T-cell (primary cell): Measurements from ENCODE around the gene STING1. TPM values are rescaled to one million over a fixed set of nuclear protein-coding genes. Genes with fewer than 3 reads are reported as not detected.
A peak's percentile ranks its signal among the peaks of the same experiment; 100 is the strongest.
"Not testable (repeated sequence)": the region's sequence is repeated elsewhere in the genome, so short reads cannot be mapped to it uniquely, and the experiment has no call there.

Experiments used
- ATAC-seq, 4 experiments: fragments of 200-7000 bp in 3 of 4; fragments of 150-1000 bp in 1 of 4; cut with Tn5 transposase; replicated peaks in 1 of 4; 1 replicate in 3 of 4; 2 replicates in 1 of 4; pipeline ENCODE4 v1.10.0; 2021; ENCODE audit warnings: moderate library complexity in 3 of 4, mild to moderate bottlenecking in 2 of 4, moderate number of reproducible peaks in 1 of 4
- CTCF ChIA-PET, 2 donors: fragments of 300-600 bp; sonication (Branson Sonifier 250); formaldehyde crosslinking; loops; one replicate each; lab custom pipeline; 2022; ENCODE audit warnings: antibody characterized with exemption in 2 of 2; lab: Charles Lee
- POLR2A ChIA-PET, 2 donors: fragments of 300-600 bp; sonication (Branson Sonifier 250); formaldehyde crosslinking; loops; one replicate each; lab custom pipeline; 2022; ENCODE audit warnings: antibody characterized with exemption in 2 of 2; lab: Charles Lee
- DNase-seq, 35 experiments: peaks; one replicate each; pipeline versions ENCODE4 v3.0.0 to v3.0.0-alpha.2; 2013 to 2023
- H3K27ac ChIP-seq: one replicate; pipeline ENCODE4 v1.5.1; 2013; ENCODE audit warnings: low read length
- H3K27me3 ChIP-seq, 2 experiments: replicated peaks in 1 of 2; 1 replicate in 1 of 2; 2 replicates in 1 of 2; pipeline versions ENCODE4 v1.6.1 to v1.7.0; 2013; ENCODE audit warnings: low read length in 1 of 2, mixed read lengths in 1 of 2; ENCODE audit not compliant: control insufficient read depth in 2 of 2, insufficient read depth in 2 of 2; ENCODE audit errors: extremely low read depth in 1 of 2
- H3K36me3 ChIP-seq, 2 donors: 1 replicate in 1 of 2; 2 replicates in 1 of 2; pipeline versions ENCODE4 v1.6.1 to v1.7.0; 2013; ENCODE audit warnings: low read length in 1 of 2; ENCODE audit not compliant: control insufficient read depth in 2 of 2, insufficient read depth in 1 of 2; ENCODE audit errors: extremely low read depth in 1 of 2
- H3K4me1 ChIP-seq, 2 experiments: 1 replicate in 1 of 2; 2 replicates in 1 of 2; pipeline versions ENCODE4 v1.6.1 to v1.7.0; 2013; ENCODE audit warnings: low read length in 2 of 2, mixed read lengths in 1 of 2; ENCODE audit not compliant: insufficient read depth in 2 of 2, control insufficient read depth in 1 of 2; ENCODE audit errors: extremely low read depth in 1 of 2
- H3K4me3 ChIP-seq, 2 donors: 1 replicate in 1 of 2; 2 replicates in 1 of 2; pipeline versions ENCODE4 v1.5.1 to v1.7.0; 2013; ENCODE audit warnings: mild to moderate bottlenecking in 2 of 2, low read length in 1 of 2, moderate library complexity in 1 of 2; ENCODE audit not compliant: control insufficient read depth in 1 of 2; ENCODE audit errors: extremely low read depth in 1 of 2
- H3K9me3 ChIP-seq: 2 replicates; pipeline ENCODE4 v1.7.0; 2013
- H3K27ac Mint-ChIP-seq, 2 donors: one replicate each; pipeline ENCODE4 v1.8.0; 2020 to 2021; ENCODE audit warnings: mild to moderate bottlenecking in 2 of 2, mixed read lengths in 2 of 2
- H3K27me3 Mint-ChIP-seq, 2 donors: one replicate each; pipeline ENCODE4 v1.8.0; 2021 to 2022; ENCODE audit warnings: mixed read lengths in 2 of 2
- H3K36me3 Mint-ChIP-seq: one replicate; pipeline ENCODE4 v1.8.0; 2021; ENCODE audit warnings: mixed read lengths
- H3K4me1 Mint-ChIP-seq, 3 donors: one replicate each; pipeline ENCODE4 v1.8.0; 2020 to 2022; ENCODE audit warnings: mixed read lengths in 3 of 3, mild to moderate bottlenecking in 1 of 3
- H3K4me3 Mint-ChIP-seq, 3 donors: one replicate each; pipeline ENCODE4 v1.8.0; 2020 to 2022; ENCODE audit warnings: mild to moderate bottlenecking in 3 of 3, mixed read lengths in 3 of 3, moderate library complexity in 3 of 3
- H3K9me3 Mint-ChIP-seq, 3 donors: one replicate each; pipeline ENCODE4 v1.8.0; 2020 to 2022; ENCODE audit warnings: mixed read lengths in 3 of 3
- WGBS: methylation state at CpG from one replicate; pipeline ENCODE4 v1.1.5; 2013; ENCODE audit warnings: missing lambda C conversion rate; ENCODE audit not compliant: insufficient coverage; 5-methylcytosine and 5-hydroxymethylcytosine counted together
- total RNA-seq, 35 experiments: library from RNA in 6 of 35; stranded (reverse) in 6 of 35; fragments of 120-200 nt in 1 of 35; gene quantifications; one replicate each; pipeline versions ENCODE4 v1.2.1 to v1.2.4 and lab custom pipeline; 2013 to 2026

The STING1 gene
- total RNA-seq, 5 donors from 2014 or later (not counting 1 experiment from before 2014, with no cell fraction given) = 102 to 181 (median 138) TPM

- H3K27ac Mint-ChIP-seq = peak overlapping the region; percentile 99 to 100
- POLR2A ChIA-PET = interaction anchor here in 1 of 2 donors (1.8 kb wide), 1 partner anchor 41 kb away, joined by 9 read pairs; the partner anchor contains the start of gene STING1
- H3K36me3 Mint-ChIP-seq, H3K36me3 ChIP-seq, H3K9me3 ChIP-seq, H3K27me3 Mint-ChIP-seq, H3K27me3 ChIP-seq, ATAC-seq, H3K9me3 Mint-ChIP-seq, DNase-seq, CTCF ChIA-PET, H3K4me3 ChIP-seq: not testable (repeated sequence)
- Histone ChIP-seq H3K4me1 (peaks cover 24 to 34% of the 10 kb centered on the region in 2 experiments), H3K27ac (peak overlapping the region; percentile 99)
- WGBS = 100% methylated on average over 10 of the region's 17 CpGs
- peaks cover 45 to 64% (median 48%) of the 10 kb centered on the region in 3 donors for H3K4me1 Mint-ChIP-seq
- peak overlapping the region in 1 of 3 donors; percentile 99 for H3K4me3 Mint-ChIP-seq
Observed at GRCh38 chr5:139440416-139440815, 42.1 kb downstream of the STING1 start.

- Mint-ChIP-seq H3K36me3 (peaks cover 9% of the 10 kb centered on the region), H3K9me3 (no peaks in the 10 kb centered on the region), H3K27ac (peak within 1 kb of the TSS; percentile 99 to 100), H3K27me3 (no peaks in the 10 kb centered on the region), H3K4me3 (peak within 1 kb of the TSS; percentile 86 to 99 (median 98)), H3K4me1 (peaks cover 44 to 56% (median 46%) of the 10 kb centered on the region in 3 donors)
- H3K9me3 ChIP-seq = no peaks in the 10 kb centered on the region
- peaks cover 0 to 2% of the 10 kb centered on the region in 2 experiments for H3K27me3 ChIP-seq
- peaks cover 22 to 27% of the 10 kb centered on the region in 2 experiments for H3K4me1 ChIP-seq
- CTCF ChIA-PET = interaction anchor here (0.6 to 2.2 kb wide), 13 partner anchors 9 to 244 kb away, joined by 3 to 16 read pairs (median 5); partner anchors contain the start of genes CXXC5 (in 1 of the 2), SMIM33 (in 1 of the 2) and STING1 (in 1 of the 2)
- peak; percentile 77 to 92 (median 87) for DNase-seq
- 4% methylated on average over 49 of the region's 49 CpGs for WGBS
- H3K36me3 ChIP-seq = peaks cover 0 to 5% of the 10 kb centered on the region in 2 donors
- H3K4me3 ChIP-seq = peak within 1 kb of the TSS; percentile 83 to 90
- POLR2A ChIA-PET = interaction anchor here (0.6 to 1.8 kb wide), 6 partner anchors 9 to 97 kb away, joined by 3 to 9 read pairs (median 3); partner anchors contain the start of genes SMIM33 (in 1 of the 2), SPATA24 (in 1 of the 2) and STING1 (in 1 of the 2)
- peak; percentile 89 to 93 (median 92) for ATAC-seq
- H3K27ac ChIP-seq = peak within 1 kb of the TSS; percentile 99
Observed at GRCh38 chr5:139439013-139439903, 43.3 kb downstream of the STING1 start, which contains the start of gene DNAJC18. DNAJC18 (minus strand) TSS chr5:139439525; CDS start chr5:139439445, 80 bp downstream.

GRCh38 chr5:139438707-139439012 lies 43.9 kb downstream of the STING1 start:
- H3K36me3 Mint-ChIP-seq = peaks cover 9% of the 10 kb centered on the region
- H3K27ac ChIP-seq = peak overlapping the region; percentile 45
- peaks cover 38 to 50% (median 40%) of the 10 kb centered on the region in 3 donors for H3K4me1 Mint-ChIP-seq
- DNase-seq = no peak
- peaks cover 3 to 8% of the 10 kb centered on the region in 2 donors for H3K36me3 ChIP-seq
- POLR2A ChIA-PET = interaction anchor here in 1 of 2 donors (1.8 kb wide), 1 partner anchor 43 kb away, joined by 9 read pairs; the partner anchor contains the start of gene STING1
- H3K27ac Mint-ChIP-seq = peak overlapping the region; percentile 60 to 99
- H3K4me3 Mint-ChIP-seq = peak overlapping the region; percentile 86 to 99 (median 98)
- H3K4me3 ChIP-seq = peak overlapping the region; percentile 25 to 83
- no peaks in the 10 kb centered on the region for H3K9me3 ChIP-seq
- no peaks in the 10 kb centered on the region for H3K27me3 Mint-ChIP-seq
- peaks cover 16 to 21% of the 10 kb centered on the region in 2 experiments for H3K4me1 ChIP-seq
- H3K27me3 ChIP-seq = peaks cover 0 to 2% of the 10 kb centered on the region in 2 experiments
- no peaks in the 10 kb centered on the region for H3K9me3 Mint-ChIP-seq
- no peak for ATAC-seq
- WGBS = 52% methylated on average over 8 of the region's 8 CpGs
- CTCF ChIA-PET = interaction anchor here (0.6 to 2.2 kb wide), 12 partner anchors 9 to 722 kb away, joined by 3 to 16 read pairs (median 5); partner anchors contain the start of genes SMIM33 (in 1 of the 2) and STING1 (in 1 of the 2)

GRCh38 chr5:139435676-139436075 lies 46.9 kb downstream of the STING1 start:
- Mint-ChIP-seq H3K4me1 (peaks cover 29 to 34% (median 32%) of the 10 kb centered on the region in 3 donors), H3K4me3 (no peak overlapping the region), H3K36me3 (peaks cover 9% of the 10 kb centered on the region), H3K27me3 (no peaks in the 10 kb centered on the region), H3K27ac (no peak overlapping the region), H3K9me3 (no peaks in the 10 kb centered on the region)
- ATAC-seq (no peak), DNase-seq (no peak)
- no peak overlapping the region for H3K27ac ChIP-seq
- POLR2A ChIA-PET = no interaction called here
- WGBS = no CpG with 5 or more reads among the region's 3 CpGs
- CTCF ChIA-PET = interaction anchor here (0.6 to 0.9 kb wide), 2 partner anchors 86 to 1886 kb away, joined by 3 to 5 read pairs; no protein-coding TSS in a partner anchor
- peaks cover 7 to 14% of the 10 kb centered on the region in 2 experiments for H3K4me1 ChIP-seq
- no peak overlapping the region for H3K4me3 ChIP-seq
- no peaks in the 10 kb centered on the region for H3K27me3 ChIP-seq
- H3K9me3 ChIP-seq = no peaks in the 10 kb centered on the region
- peaks cover 9 to 12% of the 10 kb centered on the region in 2 donors for H3K36me3 ChIP-seq

GRCh38 chr5:139431706-139432105 lies 50.9 kb downstream of the STING1 start:
- ChIA-PET CTCF (no interaction called here), POLR2A (no interaction called here)

GRCh38 chr5:139430015-139430414 lies 52.5 kb downstream of the STING1 start:
- Histone ChIP-seq H3K4me3 (no peak overlapping the region), H3K9me3 (no peaks in the 10 kb centered on the region), H3K27ac (no peak overlapping the region), H3K36me3 (peaks cover 9 to 10% of the 10 kb centered on the region in 2 donors), H3K27me3 (no peaks in the 10 kb centered on the region), H3K4me1 (peaks cover 0 to 8% of the 10 kb centered on the region in 2 experiments)
- no CpG with 5 or more reads among the region's 2 CpGs for WGBS
- Mint-ChIP-seq H3K9me3 (no peaks in the 10 kb centered on the region), H3K4me3 (no peak overlapping the region), H3K27ac (peak overlapping the region; percentile 37 to 86), H3K27me3 (no peaks in the 10 kb centered on the region), H3K36me3 (peaks cover 14% of the 10 kb centered on the region), H3K4me1 (peaks cover 10 to 16% (median 12%) of the 10 kb centered on the region in 3 donors)
- ATAC-seq (peak; percentile 19 to 93 (median 48)), DNase-seq (no peak)
- ChIA-PET CTCF (interaction anchor here (0.6 to 2.2 kb wide), 5 partner anchors 9 to 150 kb away, joined by 3 to 16 read pairs (median 6); partner anchors contain the start of gene DNAJC18 (in 1 of the 2)), POLR2A (interaction anchor here (0.5 to 1.0 kb wide), 6 partner anchors 9 to 1112 kb away, joined by 3 to 6 read pairs (median 4); partner anchors contain the start of gene DNAJC18 (in 2 of the 2))

More at GRCh38 chr5:139431706-139432105, 50.9 kb downstream of the STING1 start:
- Mint-ChIP-seq H3K4me1 (peaks cover 10 to 16% (median 12%) of the 10 kb centered on the region in 3 donors), H3K27me3 (no peaks in the 10 kb centered on the region), H3K27ac (no peak overlapping the region), H3K4me3 (no peak overlapping the region), H3K9me3 (no peaks in the 10 kb centered on the region), H3K36me3 (peaks cover 4% of the 10 kb centered on the region)
- DNase-seq (no peak), ATAC-seq (no peak)
- H3K4me3 ChIP-seq = no peak overlapping the region
- no CpG with 5 or more reads among the region's 1 CpG for WGBS
- H3K9me3 ChIP-seq = no peaks in the 10 kb centered on the region
- peaks cover 7 to 9% of the 10 kb centered on the region in 2 donors for H3K36me3 ChIP-seq
- H3K27me3 ChIP-seq = no peaks in the 10 kb centered on the region
- no peak overlapping the region for H3K27ac ChIP-seq
- H3K4me1 ChIP-seq = peaks cover 0 to 8% of the 10 kb centered on the region in 2 experiments
